Measurements from ENCODE around the gene BCLAF1. TPM values are rescaled to one million over a fixed set of nuclear protein-coding genes. Genes with fewer than 3 reads are reported as not detected.

BCLAF1 gene
- total and polyA plus RNA-seq, 2 of the 8 experiments (the other 6 are each of a cell fraction or from before 2014, with no cell fraction given): 30.5 to 230 TPM

GRCh38 chr6:136265101-136265500 lies 24.5 kb downstream of the BCLAF1 start:
- no peak overlapping the region for H3K18ac ChIP-seq (ENCODE audit: extremely low read depth, low read length)
- H4K20me1 ChIP-seq (replicated peaks in 1 of 2; ENCODE audit: control insufficient read depth in 1 of 2, insufficient read depth in 2 of 2, low read length in 2 of 2): peaks cover 0 to 3% of the 10 kb centered on the region in 2 experiments
- H3K27ac ChIP-seq (ENCODE audit: low read depth, low read length): no peak overlapping the region
- H4K8ac ChIP-seq (ENCODE audit: extremely low read depth, insufficient read depth, low read length): no peak overlapping the region
- WGBS, 2 experiments (ENCODE audit: extremely low coverage in 1 of 2, insufficient coverage in 1 of 2, insufficient read length in 1 of 2, insufficient replicate concordance in 2 of 2, low coverage in 1 of 2, low lambda C conversion rate in 2 of 2, missing lambda C conversion rate in 1 of 2): 82% methylated on average over 1 of the region's 1 CpG; no CpG with 5 or more reads in 1 of the 2 experiments
- H2AFZ ChIP-seq (ENCODE audit: low read length): no peak overlapping the region
- no peaks in the 10 kb centered on the region for H3K23me2 ChIP-seq (ENCODE audit: low read depth, low read length)
- H3K23ac ChIP-seq (ENCODE audit: insufficient read length): no peak overlapping the region
- ChIA-PET CTCF (ENCODE audit: partially characterized antibody) (no interaction called here), POLR2A (ENCODE audit: partially characterized antibody) (interaction anchor here (0.9 to 1.1 kb wide), 2 partner anchors 10 to 21 kb away, joined by 3 to 4 read pairs; no protein-coding TSS in a partner anchor)
- no peak overlapping the region for H3K4ac ChIP-seq (replicated peaks; ENCODE audit: insufficient read length, low read depth, low read length)
- no peak for FAIRE-seq
- H4K5ac ChIP-seq (ENCODE audit: insufficient read length, low read depth, low read length): no peak overlapping the region
- H3K4me3 ChIP-seq (ENCODE audit: extremely low read depth in 1 of 4, insufficient read depth in 2 of 4, low read depth in 3 of 4, low read length in 4 of 4): no peak overlapping the region
- H3K27me3 ChIP-seq (replicated peaks in 1 of 4; ENCODE audit: control insufficient read depth in 3 of 4, extremely low read depth in 1 of 4, insufficient read depth in 3 of 4, low read length in 3 of 4): no peaks in the 10 kb centered on the region
- no peak for TF ChIP-seq GABPA (IDR thresholded peaks at IDR 0.05; ENCODE audit: borderline replicate concordance, insufficient read depth, low read length)
- no peak overlapping the region for H4K91ac ChIP-seq (replicated peaks; ENCODE audit: insufficient read length, low read length)
- H3K4me2 ChIP-seq (ENCODE audit: insufficient read depth in 1 of 2, low read depth in 2 of 2, low read length in 2 of 2): no peak overlapping the region
- no peak overlapping the region for H2BK20ac ChIP-seq (ENCODE audit: low read length)
- H2BK15ac ChIP-seq (ENCODE audit: low read length): no peak overlapping the region
- no peak overlapping the region for H2AK5ac ChIP-seq (ENCODE audit: low read depth, low read length)
- H3K56ac ChIP-seq (replicated peaks; ENCODE audit: insufficient read length, low read depth, low read length): no peak overlapping the region
- no peak overlapping the region for H2BK12ac ChIP-seq (ENCODE audit: low read depth, low read length)
- no peak overlapping the region for H3K14ac ChIP-seq (ENCODE audit: insufficient read length)
- H2BK5ac ChIP-seq (ENCODE audit: low read depth, low read length): no peak overlapping the region
- no peak overlapping the region for H2BK120ac ChIP-seq (replicated peaks; ENCODE audit: low read depth, low read length)
- H3K79me2 ChIP-seq (ENCODE audit: control insufficient read depth in 1 of 2, insufficient read depth in 2 of 2, low read length in 2 of 2): peaks cover 0 to 58% of the 10 kb centered on the region in 2 experiments; a peak in 2 of 4 replicates
- DNase-seq (ENCODE audit: low read depth in 1 of 2, low spot score in 2 of 2): no peak
- peaks cover 13 to 94% (median 64%) of the 10 kb centered on the region in 4 experiments for H3K36me3 ChIP-seq (ENCODE audit: control insufficient read depth in 2 of 4, insufficient read depth in 4 of 4, low read length in 3 of 4)
- H3K79me1 ChIP-seq (ENCODE audit: low read depth, low read length): no peaks in the 10 kb centered on the region
- no peak overlapping the region for H3K9ac ChIP-seq (replicated peaks in 1 of 4; ENCODE audit: extremely low read depth in 1 of 4, low read depth in 3 of 4, low read length in 3 of 4)
- no peaks in the 10 kb centered on the region for H3K9me3 ChIP-seq (ENCODE audit: insufficient read depth in 2 of 2, low read depth in 1 of 2, low read length in 1 of 2)
- no peaks in the 10 kb centered on the region for H3K4me1 ChIP-seq (replicated peaks in 1 of 4; ENCODE audit: control insufficient read depth in 3 of 4, insufficient read depth in 4 of 4, low read length in 3 of 4)

Data from H1 (cell line).